Glutamatergic neuron (in vitro differentiated cells): ENCODE measurements around the gene PAK5. TPM values are rescaled to one million over a fixed set of nuclear protein-coding genes. Genes with fewer than 3 reads are reported as not detected.

Experiments
- DNase-seq: peaks from one replicate; pipeline ENCODE4 v3.0.0; 2022
- H3K27ac Mint-ChIP-seq: one replicate; pipeline ENCODE4 v1.8.0; 2020; ENCODE audit warnings: mild to moderate bottlenecking, mixed read lengths, inconsistent platforms; ENCODE audit not compliant: unreplicated experiment
- H3K27me3 Mint-ChIP-seq: one replicate; pipeline ENCODE4 v1.8.0; 2020; ENCODE audit warnings: mild to moderate bottlenecking, moderate library complexity, mixed read lengths, inconsistent platforms; ENCODE audit not compliant: unreplicated experiment
- H3K36me3 Mint-ChIP-seq: one replicate; pipeline ENCODE4 v1.8.0; 2020; ENCODE audit warnings: mild to moderate bottlenecking, mixed read lengths, inconsistent platforms; ENCODE audit not compliant: unreplicated experiment
- H3K4me1 Mint-ChIP-seq: one replicate; pipeline ENCODE4 v1.8.0; 2020; ENCODE audit warnings: mild to moderate bottlenecking, low read depth, mixed read lengths, inconsistent platforms; ENCODE audit not compliant: unreplicated experiment
- H3K4me3 Mint-ChIP-seq: one replicate; pipeline ENCODE4 v1.8.0; 2020; ENCODE audit warnings: mild to moderate bottlenecking, mixed read lengths, inconsistent platforms; ENCODE audit not compliant: unreplicated experiment
- H3K9me3 Mint-ChIP-seq: one replicate; pipeline ENCODE4 v1.8.0; 2020; ENCODE audit warnings: mild to moderate bottlenecking, moderate library complexity, mixed read lengths, inconsistent platforms; ENCODE audit not compliant: unreplicated experiment
- CTCF ChIP-seq: fragments of 200-600 bp; sonication (generic); IDR thresholded peaks from one replicate; pipeline ENCODE4 v1.5.0; 2021; ENCODE audit not compliant: partially characterized antibody, unreplicated experiment
- total RNA-seq: library from RNA; stranded (reverse); fragmentation: NEBNext Ultra II Directional; extraction: Animal tissue kit (Norgen Biotek cat#: 25700); gene quantifications from one replicate; pipeline ENCODE4 v1.2.1, GENCODE V29; 2021; ENCODE audit not compliant: unreplicated experiment

Gene PAK5
- total RNA-seq, 1 donor from 2014 or later = 6.8 TPM

DNA sequence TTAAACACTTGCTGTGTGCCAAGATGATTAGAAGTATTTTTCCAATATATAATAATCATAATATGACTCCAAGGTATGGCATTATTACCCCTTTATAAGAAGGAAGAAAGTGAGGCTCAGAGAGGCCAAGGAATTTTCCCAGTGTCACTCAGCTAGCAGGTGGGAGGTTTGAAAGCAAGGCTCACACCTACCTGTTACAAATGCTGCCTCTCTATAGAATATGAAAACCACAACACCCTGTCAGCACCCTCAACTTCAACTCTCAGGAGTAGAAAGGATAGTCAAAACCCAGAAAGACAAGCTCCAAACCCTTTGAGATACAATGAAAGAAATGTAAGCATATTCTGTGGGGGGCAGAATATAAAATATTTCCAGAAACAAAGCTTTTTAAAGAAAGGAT is 247.8 kb downstream of the PAK5 start:
- Mint-ChIP-seq H3K36me3 (no peaks in the 10 kb centered on the region), H3K27me3 (no peaks in the 10 kb centered on the region), H3K4me1 (peaks cover 3% of the 10 kb centered on the region), H3K9me3 (no peaks in the 10 kb centered on the region), H3K4me3 (no peak overlapping the region), H3K27ac (no peak overlapping the region)
- no peak for DNase-seq
- no peak for TF ChIP-seq CTCF

DNA sequence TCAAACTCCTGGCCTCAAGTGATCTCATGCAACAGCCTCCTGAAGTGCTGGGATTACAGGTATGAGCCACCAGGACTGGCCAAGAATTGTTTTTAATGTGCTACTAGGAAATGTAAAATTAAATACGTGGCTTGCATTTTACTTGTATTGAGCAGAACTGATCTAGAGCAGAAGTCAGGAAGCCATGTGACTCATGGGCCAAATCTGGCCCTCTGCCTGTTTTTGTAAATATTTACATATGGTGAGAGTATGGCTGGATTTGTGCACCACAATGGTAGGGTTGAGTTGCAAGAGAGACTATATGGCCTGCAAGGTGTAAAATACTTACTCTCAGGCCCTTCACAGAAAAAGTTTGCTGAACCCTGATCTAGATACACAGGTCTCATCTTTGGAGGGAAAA is 248.7 kb downstream of the PAK5 start:
- H3K36me3 Mint-ChIP-seq = no peaks in the 10 kb centered on the region
- no peaks in the 10 kb centered on the region for H3K9me3 Mint-ChIP-seq
- no peaks in the 10 kb centered on the region for H3K27me3 Mint-ChIP-seq
- no peak for DNase-seq
- no peak overlapping the region for H3K27ac Mint-ChIP-seq
- TF ChIP-seq CTCF = no peak
- H3K4me1 Mint-ChIP-seq = no peaks in the 10 kb centered on the region
- no peak overlapping the region for H3K4me3 Mint-ChIP-seq

DNA sequence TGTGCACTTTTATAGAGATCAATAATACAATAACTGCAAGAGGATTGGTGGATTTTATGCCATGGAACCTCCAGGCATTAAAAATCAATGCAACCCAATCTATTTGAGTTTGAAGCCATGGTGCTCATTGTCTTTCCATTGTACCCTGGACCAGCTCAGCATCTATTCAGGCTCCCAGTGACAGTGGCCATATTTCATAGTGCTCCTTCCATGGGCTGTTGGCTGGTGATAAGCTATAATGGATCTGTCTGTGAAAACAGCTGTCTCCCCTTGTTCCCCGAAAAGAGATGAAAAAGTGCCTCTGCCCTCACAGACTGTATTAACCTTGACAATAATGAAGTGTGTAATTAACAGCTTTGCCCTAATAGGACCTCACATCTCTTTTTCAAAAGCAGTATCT is 250.2 kb downstream of the PAK5 start:
- Mint-ChIP-seq H3K27ac (no peak overlapping the region), H3K36me3 (no peaks in the 10 kb centered on the region)

DNA sequence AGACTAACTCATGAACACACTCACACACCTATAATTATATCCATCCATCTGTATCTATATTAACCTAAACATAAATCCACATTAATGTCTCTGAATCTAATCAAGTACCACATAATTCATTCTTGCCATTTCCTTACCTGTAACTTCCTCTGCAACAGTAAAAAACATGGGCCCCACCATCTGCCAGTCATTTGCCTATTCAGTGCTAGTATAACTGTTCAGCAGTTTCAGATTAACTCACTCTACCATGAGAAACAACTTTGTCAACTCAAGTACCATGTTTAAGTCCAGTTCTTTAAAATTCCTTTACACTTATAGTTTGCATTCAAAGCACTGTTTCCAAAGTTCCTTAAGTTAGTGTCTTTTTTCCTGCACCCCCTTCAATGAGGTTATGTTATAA is 255.7 kb downstream of the PAK5 start:
- no peaks in the 10 kb centered on the region for H3K27me3 Mint-ChIP-seq
- no peak overlapping the region for H3K27ac Mint-ChIP-seq
- TF ChIP-seq CTCF = no peak
- no peaks in the 10 kb centered on the region for H3K4me1 Mint-ChIP-seq
- H3K9me3 Mint-ChIP-seq = no peaks in the 10 kb centered on the region
- H3K36me3 Mint-ChIP-seq = peaks cover 5% of the 10 kb centered on the region
- no peak for DNase-seq
- no peak overlapping the region for H3K4me3 Mint-ChIP-seq

More for the DNA sequence above, 250.2 kb downstream of the PAK5 start:
- Mint-ChIP-seq H3K4me1 (no peaks in the 10 kb centered on the region), H3K4me3 (no peak overlapping the region), H3K9me3 (no peaks in the 10 kb centered on the region), H3K27me3 (no peaks in the 10 kb centered on the region)
- DNase-seq = no peak
- TF ChIP-seq CTCF = no peak

GRCh38 chr20:9582137-9582536 is 256.7 kb downstream of the PAK5 start:
- DNase-seq = no peak

More at GRCh38 chr20:9582137-9582536, 256.7 kb downstream of the PAK5 start:
- peaks cover 5% of the 10 kb centered on the region for H3K36me3 Mint-ChIP-seq
- H3K4me3 Mint-ChIP-seq = no peak overlapping the region
- no peaks in the 10 kb centered on the region for H3K27me3 Mint-ChIP-seq
- no peaks in the 10 kb centered on the region for H3K9me3 Mint-ChIP-seq
- H3K27ac Mint-ChIP-seq = no peak overlapping the region
- no peak for TF ChIP-seq CTCF
- no peaks in the 10 kb centered on the region for H3K4me1 Mint-ChIP-seq
